Muscle of arm (tissue), 12 donors: ENCODE measurements around the gene LOXL3. TPM values are rescaled to one million over a fixed set of nuclear protein-coding genes. Genes with fewer than 3 reads are reported as not detected.

Experiments used
- DNase-seq: peaks from one replicate; pipeline ENCODE4 v3.0.0-alpha.2; 2013
- polyA plus RNA-seq, 12 donors: library from polyadenylated mRNA; unstranded; fragments of 120-200 nt; gene quantifications; one replicate each; pipeline ENCODE4 v1.2.1, GENCODE V29; 2013; ENCODE audit not compliant: insufficient read length in 12 of 12

LOXL3 gene
- polyA plus RNA-seq, 12 donors: 6.5 to 9.6 (median 7.5) TPM; not detected in 2

GRCh38 chr2:74511104-74511989 is 42.4 kb downstream of the LOXL3 start:
- DNase-seq: no peak

- no peak for DNase-seq
These were observed 43.5 kb downstream of the LOXL3 start for GRCh38 chr2:74510272-74510671.

GRCh38 chr2:74507926-74508520 is 45.7 kb downstream of the LOXL3 start:
- DNase-seq: no peak

- peak; percentile 99 for DNase-seq
These were observed 46.4 kb downstream of the LOXL3 start, which contains the start of gene PCGF1 for GRCh38 chr2:74507145-74507925. PCGF1 (minus strand) TSS chr2:74507695; CDS start chr2:74507668, 27 bp downstream.

GRCh38 chr2:74505448-74506246 is 48.1 kb downstream of the LOXL3 start:
- no peak for DNase-seq

- no peak for DNase-seq
These were observed 49.2 kb downstream of the LOXL3 start for GRCh38 chr2:74504591-74504990.

GRCh38 chr2:74503506-74504475 is 50.0 kb downstream of the LOXL3 start:
- no peak for DNase-seq

GRCh38 chr2:74502720-74503505 is 50.8 kb downstream of the LOXL3 start:
- DNase-seq: peak; percentile 67

GRCh38 chr2:74502147-74502719 is 51.5 kb downstream of the LOXL3 start:
- DNase-seq: no peak

GRCh38 chr2:74501335-74502071 is 52.2 kb downstream of the LOXL3 start:
- no peak for DNase-seq

- no peak for DNase-seq
These were observed 53.2 kb downstream of the LOXL3 start for GRCh38 chr2:74500578-74500946.

GRCh38 chr2:74499940-74500577 is 53.7 kb downstream of the LOXL3 start:
- DNase-seq: no peak

GRCh38 chr2:74499267-74499939 is 54.3 kb downstream of the LOXL3 start, which contains the start of gene LBX2:
LBX2 (minus strand) TSS chr2:74499603; CDS start chr2:74499537, 66 bp downstream.
- no peak for DNase-seq

GRCh38 chr2:74498500-74499266 is 55.1 kb downstream of the LOXL3 start:
- DNase-seq: no peak

GRCh38 chr2:74497777-74498499 is 55.8 kb downstream of the LOXL3 start:
- DNase-seq: no peak
